ENCODE results near the gene FADS2.

The FADS2 gene

DNA sequence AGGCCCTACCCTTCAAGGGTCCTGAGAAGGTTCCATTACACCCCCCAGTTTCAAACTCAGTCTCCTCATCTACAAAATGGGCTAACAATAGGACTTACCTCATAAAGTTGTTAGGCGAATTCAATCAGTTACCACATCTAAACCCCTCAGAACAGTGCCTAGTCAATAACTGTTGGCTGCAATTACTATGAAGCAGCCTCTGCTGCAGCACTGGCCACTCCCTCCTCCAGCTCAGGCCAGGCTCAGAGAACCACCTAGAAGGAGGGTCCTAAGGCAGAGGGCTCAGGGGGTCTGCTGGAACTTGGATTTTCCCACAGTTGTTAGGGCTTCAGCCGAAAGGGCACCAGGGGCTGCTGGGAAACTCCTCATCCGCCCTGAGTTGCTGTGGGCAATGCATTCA, 58.5 kb downstream of the FADS2 start:
- no peak for DNase-seq (ENCODE audit: low read depth, low spot score)

GRCh38 chr11:61887839-61888494, 59.9 kb downstream of the FADS2 start:
- peak; percentile 41 for DNase-seq (ENCODE audit: low read depth, low spot score)

GRCh38 chr11:61888590-61888989, 60.5 kb downstream of the FADS2 start:
- DNase-seq (ENCODE audit: low read depth, low spot score): no peak

- no peak for DNase-seq (ENCODE audit: low read depth, low spot score)
Observed at GRCh38 chr11:61889831-61890230, 61.7 kb downstream of the FADS2 start.

DNA sequence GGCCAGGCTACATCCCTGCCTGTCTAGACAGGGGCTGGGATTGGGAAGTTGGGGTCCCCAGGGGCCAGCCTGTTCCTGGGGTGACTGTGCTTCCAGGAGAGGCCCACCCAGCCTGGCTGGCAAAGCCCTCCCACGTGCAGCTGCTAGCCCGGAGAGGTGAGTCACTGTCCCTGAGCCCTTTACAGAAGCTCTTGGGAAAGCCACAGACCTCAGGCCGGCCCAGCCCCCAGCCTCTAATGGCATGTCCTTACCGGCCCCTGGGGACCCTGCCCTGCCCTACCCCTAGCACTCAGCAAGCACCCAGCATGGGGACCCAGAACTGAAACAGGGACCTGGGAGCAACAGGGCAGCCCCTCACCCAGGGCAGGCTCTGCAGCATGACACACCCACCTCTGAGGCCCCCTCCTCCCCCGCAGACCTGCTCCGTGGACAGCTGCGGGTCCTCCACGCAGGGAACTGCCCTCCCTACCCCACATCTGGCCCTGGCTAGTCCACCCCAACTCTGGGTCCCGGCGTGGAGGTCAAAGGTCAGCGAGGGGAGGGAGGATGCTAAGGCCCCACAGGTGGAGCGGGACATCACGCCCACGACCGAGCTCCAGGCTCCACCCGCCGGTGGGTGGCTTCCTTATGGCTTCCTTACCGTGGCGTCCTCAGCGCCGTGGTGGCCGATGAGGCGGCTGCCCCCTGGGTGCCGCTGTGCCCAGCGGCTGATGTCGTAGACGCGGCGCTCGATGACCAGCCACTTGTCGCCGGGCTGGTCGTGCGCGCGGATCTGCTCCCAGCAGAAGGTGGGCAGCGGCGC, 62.6 kb downstream of the FADS2 start:
- no peak for DNase-seq (ENCODE audit: low read depth, low spot score)

GRCh38 chr11:61891331-61892084, 63.4 kb downstream of the FADS2 start, which contains the start of gene FADS3:
Gene FADS3, minus strand, starts transcription at chr11:61891545. Its CDS starts 164 bp downstream, at chr11:61891381.
- DNase-seq (ENCODE audit: low read depth, low spot score): no peak

DNA sequence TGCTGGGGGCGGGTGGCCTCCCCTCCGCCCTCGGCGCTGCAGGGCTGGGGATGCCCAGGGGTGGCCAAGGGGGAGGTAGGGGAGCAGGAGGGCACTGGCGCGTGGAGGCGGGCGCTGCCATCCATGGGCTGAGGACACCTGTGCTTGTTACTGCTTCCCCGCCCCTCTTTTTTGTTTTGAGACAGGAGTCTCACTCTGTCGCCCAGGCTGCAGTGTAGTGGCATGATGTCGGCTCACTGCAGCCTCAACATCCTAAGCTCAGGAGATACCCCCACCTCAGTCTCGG, 63.9 kb downstream of the FADS2 start:
- DNase-seq (ENCODE audit: low read depth, low spot score): no peak

DNA sequence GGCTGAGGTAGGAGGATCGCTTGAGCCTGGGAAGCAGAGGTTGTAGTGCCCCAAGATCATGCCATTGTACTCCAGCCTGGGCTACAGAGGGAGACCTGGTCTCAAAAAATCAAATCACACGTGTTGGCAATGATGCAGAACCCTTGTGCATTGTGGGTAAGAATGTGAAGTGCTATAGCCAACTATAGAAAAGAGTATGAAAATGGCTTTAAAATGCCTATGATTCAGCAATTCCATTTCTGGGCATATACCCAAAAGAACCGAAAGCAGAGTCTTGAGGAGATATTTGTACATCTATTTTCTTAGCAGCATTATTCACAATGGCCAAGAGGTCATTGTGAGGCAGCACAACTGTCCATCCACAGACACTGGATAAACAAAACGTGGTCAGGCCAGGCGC, 65.9 kb downstream of the FADS2 start:
- peak; percentile 41 for DNase-seq (ENCODE audit: low read depth, low spot score)

DNA sequence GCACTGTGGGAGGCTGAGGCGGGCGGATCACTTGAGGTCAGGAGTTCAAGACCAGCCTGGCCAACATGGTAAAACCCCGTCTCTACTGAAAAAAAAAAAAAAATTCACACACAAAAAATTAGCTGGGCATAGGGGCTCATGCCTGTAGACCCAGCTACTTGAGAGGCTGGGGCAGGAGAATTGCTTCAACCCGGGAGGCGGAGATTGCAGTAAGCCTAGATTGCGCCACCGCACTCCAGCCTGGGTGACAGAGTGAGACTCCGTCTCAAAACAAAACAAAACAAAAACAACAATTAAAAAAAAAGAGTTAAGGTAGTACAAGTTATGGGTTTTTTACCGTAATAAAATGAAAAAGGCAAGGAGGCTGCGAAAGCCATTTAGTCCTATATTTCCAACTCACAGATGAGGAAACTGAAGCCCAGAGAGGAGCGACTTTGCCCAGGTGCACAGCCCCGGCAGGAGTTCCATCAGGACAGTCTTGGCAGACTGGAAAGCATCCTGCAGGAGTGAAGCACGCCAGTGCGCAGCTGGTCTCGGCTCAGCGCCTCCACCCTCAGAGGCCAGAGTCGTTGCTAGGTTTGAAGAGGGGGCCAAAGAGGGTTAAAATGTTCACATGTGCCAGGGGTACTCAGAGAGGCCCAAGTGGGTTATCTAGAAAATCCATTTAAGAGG, 67.1 kb downstream of the FADS2 start:
- no peak for DNase-seq (ENCODE audit: low read depth, low spot score)

- DNase-seq (ENCODE audit: low read depth, low spot score): no peak
Observed at GRCh38 chr11:61895718-61896059, 67.6 kb downstream of the FADS2 start.

DNA sequence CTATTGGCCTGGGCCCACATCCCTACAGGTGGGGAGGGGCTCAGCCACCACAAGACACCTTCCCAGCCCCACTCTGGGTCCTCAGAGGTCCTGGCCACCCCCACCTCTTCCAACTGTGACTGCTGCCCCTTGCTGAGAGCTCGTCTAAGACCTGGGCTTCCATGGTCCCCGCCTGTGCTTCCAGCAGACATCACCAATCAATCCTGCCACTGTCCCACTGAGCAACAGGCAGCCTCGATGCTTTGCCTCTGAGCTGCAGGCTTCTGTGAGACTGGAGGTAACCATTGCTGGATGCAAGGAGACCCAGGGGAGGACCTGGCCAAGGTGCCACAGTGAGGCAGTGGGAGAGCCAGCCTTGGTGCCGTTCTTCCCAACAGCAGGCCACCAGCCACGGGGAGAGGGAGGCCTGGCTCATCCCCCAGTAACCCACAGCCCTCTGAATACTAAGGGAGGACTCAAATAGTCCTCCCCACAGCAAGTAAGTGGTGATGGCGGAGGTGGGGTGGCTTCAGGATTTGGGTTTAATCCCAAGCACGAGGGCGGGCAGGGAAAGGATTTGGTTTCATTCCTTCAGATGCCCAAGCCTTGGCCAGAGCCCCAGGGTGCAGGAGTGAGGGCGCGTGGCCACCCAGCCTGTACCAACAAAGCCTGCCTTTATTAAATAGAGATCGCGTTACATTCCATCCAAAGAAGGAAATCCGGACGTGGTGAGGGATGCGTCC, 68.7 kb downstream of the FADS2 start:
- DNase-seq (ENCODE audit: low read depth, low spot score): no peak

DNA sequence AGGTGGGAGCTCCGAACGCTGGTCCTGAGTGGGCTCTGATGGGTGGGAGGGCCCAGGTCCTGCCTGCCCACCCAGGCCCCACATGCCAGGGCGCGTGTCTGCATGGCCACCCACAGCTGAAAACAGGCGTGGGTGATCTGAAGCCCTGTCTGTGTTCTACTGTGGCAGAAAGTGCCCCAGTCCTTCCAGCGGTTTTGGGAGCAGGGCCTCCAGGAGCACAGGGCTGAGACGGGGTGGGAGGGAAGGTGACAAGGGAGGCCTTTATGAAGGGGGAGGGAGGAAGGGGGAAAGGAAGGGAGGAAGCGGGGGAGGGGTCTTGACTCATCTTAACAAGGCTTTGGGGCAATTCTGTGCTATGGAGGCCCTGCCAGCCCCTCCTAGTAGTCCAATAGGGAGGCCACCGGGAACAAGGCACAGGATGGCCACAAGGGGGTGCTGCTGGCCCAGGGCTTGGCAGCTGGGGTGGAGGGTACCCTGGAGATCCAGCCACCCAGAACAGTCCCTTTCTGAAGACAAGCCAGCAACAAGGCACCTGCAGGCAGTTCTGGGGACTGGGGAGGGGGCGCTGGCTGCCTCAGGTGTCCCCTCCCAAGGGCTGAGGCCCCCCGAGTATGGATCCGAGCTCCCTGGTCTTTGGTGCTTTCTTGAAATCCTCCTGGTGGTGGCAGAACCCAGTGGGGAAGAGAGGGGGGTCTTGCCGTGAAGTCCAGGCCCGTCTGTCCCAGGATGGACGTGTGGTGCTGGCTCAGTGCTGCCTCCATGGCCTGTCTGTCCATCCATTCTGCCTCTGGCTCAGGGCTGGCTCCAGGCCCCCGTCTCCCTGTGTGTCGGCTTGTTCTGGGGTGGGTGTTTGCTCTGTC, 69.5 kb downstream of the FADS2 start:
- DNase-seq (ENCODE audit: low read depth, low spot score): no peak

GRCh38 chr11:61898247-61898582, 70.1 kb downstream of the FADS2 start:
- DNase-seq (ENCODE audit: low read depth, low spot score): no peak

- DNase-seq (ENCODE audit: low read depth, low spot score): peak; percentile 62
Observed at GRCh38 chr11:61899146-61899841, 71.2 kb downstream of the FADS2 start.

DNA sequence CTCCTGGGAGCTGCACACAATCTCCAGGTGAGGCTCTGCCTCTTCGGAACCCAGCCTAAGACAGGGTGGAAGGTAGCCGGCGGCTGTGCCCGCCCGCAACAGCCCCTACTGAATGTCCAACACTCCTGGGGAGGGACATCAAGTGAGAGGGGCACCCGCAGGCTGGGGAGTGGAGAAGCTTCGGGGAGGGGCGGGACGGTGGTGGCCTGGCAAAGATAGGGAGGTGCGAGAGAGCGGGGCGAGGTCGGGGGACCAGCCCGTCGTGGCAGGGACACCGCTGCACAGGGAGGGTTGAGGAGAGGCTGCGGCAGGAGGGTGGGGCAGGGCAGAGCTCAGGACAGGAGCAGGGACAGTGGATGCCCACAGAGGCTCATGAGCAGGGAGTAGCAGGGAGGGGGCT, 72.2 kb downstream of the FADS2 start:
- no peak for DNase-seq (ENCODE audit: low read depth, low spot score)

DNA sequence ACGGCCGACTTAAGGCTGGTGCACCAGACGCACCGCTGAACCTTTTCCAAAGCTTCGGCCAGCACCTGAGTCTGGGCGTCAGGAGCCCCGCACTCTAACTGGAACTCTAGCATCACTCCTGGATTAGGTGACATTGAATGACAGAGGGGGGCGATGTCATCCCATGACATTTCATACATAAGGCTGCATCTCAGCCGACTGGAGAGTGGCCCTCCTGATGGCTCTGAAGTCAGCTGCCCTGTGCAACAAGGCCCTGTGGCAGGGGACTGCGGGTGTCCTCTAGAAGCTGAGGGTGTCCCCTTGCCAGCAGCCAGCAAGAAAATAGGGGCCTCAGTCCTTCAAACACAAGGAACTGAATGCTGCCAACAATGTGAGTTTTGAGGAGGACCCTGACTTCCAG, 73.3 kb downstream of the FADS2 start:
- DNase-seq (ENCODE audit: low read depth, low spot score): no peak

DNA sequence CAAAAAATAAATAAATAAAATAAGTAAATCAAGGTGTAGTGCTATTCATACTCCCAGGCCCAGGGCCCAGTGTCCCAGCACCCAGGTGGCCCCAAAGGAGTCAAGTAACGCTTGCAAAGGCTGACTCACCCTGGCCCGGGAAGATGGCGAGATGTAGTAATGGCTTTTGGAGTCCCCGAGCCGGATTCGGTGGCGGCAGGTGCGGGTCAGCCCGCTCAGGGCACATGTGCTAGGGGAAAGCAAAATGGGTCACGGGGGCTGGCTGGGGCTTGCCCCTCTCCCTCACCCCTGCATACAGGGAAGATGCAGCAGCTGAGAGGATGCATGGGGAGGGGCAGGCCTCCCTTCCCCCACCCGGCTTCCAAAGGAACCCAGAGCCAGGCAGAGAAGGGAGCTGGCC, 74.2 kb downstream of the FADS2 start:
- no peak for DNase-seq (ENCODE audit: low read depth, low spot score)

DNA sequence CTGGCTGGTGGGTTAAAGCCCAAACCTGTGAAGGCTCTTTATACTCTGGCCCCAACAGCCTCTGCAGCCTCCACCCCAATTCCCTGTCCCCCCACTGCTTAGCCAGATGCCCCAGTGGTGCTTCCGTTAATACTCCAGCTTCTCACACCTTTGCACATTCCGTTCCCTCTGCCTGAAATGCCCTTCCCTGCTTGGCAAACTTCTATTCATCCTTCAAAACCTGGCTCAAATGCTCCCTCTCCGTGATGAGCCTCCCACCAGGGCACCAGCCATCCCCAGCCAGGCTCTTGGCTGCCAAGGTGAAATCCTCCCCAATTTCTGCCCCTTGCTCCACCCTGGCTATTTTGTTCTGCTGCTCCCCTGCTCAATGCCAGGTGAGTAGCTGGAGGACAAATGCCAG, 75.7 kb downstream of the FADS2 start:
- DNase-seq (ENCODE audit: low read depth, low spot score): no peak

- DNase-seq (ENCODE audit: low read depth, low spot score): no peak
Observed at GRCh38 chr11:61904539-61905048, 76.5 kb downstream of the FADS2 start.
